Hepatocyte (in vitro differentiated cells): ENCODE measurements around the gene CREG1. TPM values are rescaled to one million over a fixed set of nuclear protein-coding genes. Genes with fewer than 3 reads are reported as not detected.

Source experiments
- DNase-seq: peaks from one replicate; pipeline ENCODE4 v3.0.0-alpha.2; 2016; ENCODE audit warnings: low spot score
- H2AFZ ChIP-seq: fragments of 200-600 bp; sonication (generic); 2 replicates; pipeline ENCODE4 v1.6.0; 2016; ENCODE audit warnings: antibody characterized with exemption, mild to moderate bottlenecking
- H3K27ac ChIP-seq: fragments of 200-600 bp; sonication (generic); 2 replicates; pipeline ENCODE4 v1.5.1; 2016; ENCODE audit warnings: mild to moderate bottlenecking
- H3K27me3 ChIP-seq: fragments of 200-600 bp; sonication (generic); 2 replicates; pipeline ENCODE4 v1.6.1; 2016
- H3K36me3 ChIP-seq: fragments of 200-600 bp; sonication (generic); replicated peaks from 2 replicates; pipeline ENCODE4 v1.5.1; 2016; ENCODE audit warnings: low read depth; ENCODE audit not compliant: insufficient read depth
- H3K4me1 ChIP-seq: fragments of 200-600 bp; sonication (generic); 2 replicates; pipeline ENCODE4 v1.5.1; 2016; ENCODE audit warnings: mild to moderate bottlenecking, moderate library complexity; ENCODE audit not compliant: insufficient read depth
- H3K4me2 ChIP-seq: fragments of 200-600 bp; sonication (generic); 2 replicates; pipeline ENCODE4 v1.6.0; 2016
- H3K4me3 ChIP-seq: fragments of 200-600 bp; sonication (generic); 2 replicates; pipeline ENCODE4 v1.5.1; 2016; ENCODE audit warnings: mild to moderate bottlenecking
- H3K79me2 ChIP-seq: fragments of 200-600 bp; sonication (generic); 2 replicates; pipeline ENCODE4 v1.6.0; 2017; ENCODE audit warnings: mild to moderate bottlenecking
- H3K9me2 ChIP-seq: fragments of 200-600 bp; sonication (generic); replicated peaks from 2 replicates; pipeline ENCODE4 v1.6.0; 2017; ENCODE audit warnings: mild to moderate bottlenecking; ENCODE audit not compliant: insufficient read depth
- H3K9me3 ChIP-seq: fragments of 200-600 bp; sonication (generic); 2 replicates; pipeline ENCODE4 v1.5.1; 2016; ENCODE audit warnings: low read depth, mild to moderate bottlenecking
- H4K20me1 ChIP-seq: fragments of 200-600 bp; sonication (generic); 2 replicates; pipeline ENCODE4 v1.6.0; 2016; ENCODE audit warnings: mild to moderate bottlenecking; ENCODE audit not compliant: insufficient read depth, poor library complexity, severe bottlenecking
- EZH2 ChIP-seq: fragments of 200-600 bp; sonication (generic); IDR thresholded peaks from 2 replicates; pipeline ENCODE4 v1.6.1; 2016; ENCODE audit warnings: antibody characterized with exemption, mild to moderate bottlenecking, borderline replicate concordance
- EZH2phosphoT487 ChIP-seq: fragments of 200-600 bp; sonication (generic); IDR thresholded peaks from one replicate; pipeline ENCODE4 v1.6.1; 2018; ENCODE audit warnings: antibody characterized with exemption, mild to moderate bottlenecking, low read depth, moderate library complexity; ENCODE audit not compliant: unreplicated experiment, severe bottlenecking
- WGBS: methylation state at CpG from one replicate; pipeline ENCODE4 v1.1.6; 2016; ENCODE audit warnings: low lambda C conversion rate; ENCODE audit errors: missing lambda C conversion rate; 5-methylcytosine and 5-hydroxymethylcytosine counted together
- polyA plus RNA-seq: library from polyadenylated mRNA; unstranded; fragments of >200 nt; fragmentation: Nextera tagmentation; extraction: Ambion mirVana; gene quantifications from 2 replicates; pipeline ENCODE4 v1.2.1, GENCODE V29; 2016
- total RNA-seq: library from RNA; depleted of rRNA; stranded (reverse); fragments of >200 nt; gene quantifications from 2 replicates; pipeline ENCODE4 v1.2.3, GENCODE V29; 2014
- TF ChIP-seq, protein P1 (sequence below): fragments of 200-600 bp; sonication (generic); IDR thresholded peaks from 2 replicates; pipeline ENCODE4 v1.5.1; 2016; ENCODE audit warnings: antibody characterized with exemption, mild to moderate bottlenecking; ENCODE audit not compliant: poor library complexity

Gene CREG1
- total and polyA plus RNA-seq, 2 experiments from 2014 or later, result 135 to 183 TPM

DNA sequence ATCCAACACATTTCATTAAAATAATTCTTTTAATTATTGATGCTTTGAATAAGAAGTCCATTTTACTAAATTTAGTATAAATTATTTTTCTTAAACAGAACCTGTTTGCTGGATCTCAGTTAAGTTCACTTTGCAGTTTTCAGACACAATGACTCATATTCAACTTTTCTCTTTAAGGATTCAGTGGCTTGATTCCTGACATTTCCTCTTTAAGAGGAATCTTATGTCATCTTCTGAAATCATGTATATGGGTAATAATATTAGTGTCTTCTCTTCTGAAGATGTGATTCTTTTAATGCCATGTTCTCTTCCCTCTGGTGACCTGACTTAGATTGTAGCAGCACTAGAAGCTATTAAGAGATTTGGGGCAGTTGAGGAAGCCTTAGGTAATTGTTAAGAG is 12.6 kb downstream of the CREG1 start:
- no peaks in the 10 kb centered on the region for H3K79me2 ChIP-seq
- no peaks in the 10 kb centered on the region for H3K9me3 ChIP-seq
- H3K4me1 ChIP-seq, result peaks cover 2% of the 10 kb centered on the region
- no peak overlapping the region for H3K4me3 ChIP-seq
- no peaks in the 10 kb centered on the region for H4K20me1 ChIP-seq
- no peaks in the 10 kb centered on the region for H3K9me2 ChIP-seq
- no peak for TF ChIP-seq EZH2phosphoT487
- TF ChIP-seq, protein P1, sequence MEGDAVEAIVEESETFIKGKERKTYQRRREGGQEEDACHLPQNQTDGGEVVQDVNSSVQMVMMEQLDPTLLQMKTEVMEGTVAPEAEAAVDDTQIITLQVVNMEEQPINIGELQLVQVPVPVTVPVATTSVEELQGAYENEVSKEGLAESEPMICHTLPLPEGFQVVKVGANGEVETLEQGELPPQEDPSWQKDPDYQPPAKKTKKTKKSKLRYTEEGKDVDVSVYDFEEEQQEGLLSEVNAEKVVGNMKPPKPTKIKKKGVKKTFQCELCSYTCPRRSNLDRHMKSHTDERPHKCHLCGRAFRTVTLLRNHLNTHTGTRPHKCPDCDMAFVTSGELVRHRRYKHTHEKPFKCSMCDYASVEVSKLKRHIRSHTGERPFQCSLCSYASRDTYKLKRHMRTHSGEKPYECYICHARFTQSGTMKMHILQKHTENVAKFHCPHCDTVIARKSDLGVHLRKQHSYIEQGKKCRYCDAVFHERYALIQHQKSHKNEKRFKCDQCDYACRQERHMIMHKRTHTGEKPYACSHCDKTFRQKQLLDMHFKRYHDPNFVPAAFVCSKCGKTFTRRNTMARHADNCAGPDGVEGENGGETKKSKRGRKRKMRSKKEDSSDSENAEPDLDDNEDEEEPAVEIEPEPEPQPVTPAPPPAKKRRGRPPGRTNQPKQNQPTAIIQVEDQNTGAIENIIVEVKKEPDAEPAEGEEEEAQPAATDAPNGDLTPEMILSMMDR, result no peak
- TF ChIP-seq EZH2, result no peak
- no peak overlapping the region for H3K4me2 ChIP-seq
- H3K27ac ChIP-seq, result no peak overlapping the region
- H3K36me3 ChIP-seq, result no peaks in the 10 kb centered on the region
- no peak for DNase-seq
- H3K27me3 ChIP-seq, result no peaks in the 10 kb centered on the region
- H2AFZ ChIP-seq, result no peak overlapping the region

DNA sequence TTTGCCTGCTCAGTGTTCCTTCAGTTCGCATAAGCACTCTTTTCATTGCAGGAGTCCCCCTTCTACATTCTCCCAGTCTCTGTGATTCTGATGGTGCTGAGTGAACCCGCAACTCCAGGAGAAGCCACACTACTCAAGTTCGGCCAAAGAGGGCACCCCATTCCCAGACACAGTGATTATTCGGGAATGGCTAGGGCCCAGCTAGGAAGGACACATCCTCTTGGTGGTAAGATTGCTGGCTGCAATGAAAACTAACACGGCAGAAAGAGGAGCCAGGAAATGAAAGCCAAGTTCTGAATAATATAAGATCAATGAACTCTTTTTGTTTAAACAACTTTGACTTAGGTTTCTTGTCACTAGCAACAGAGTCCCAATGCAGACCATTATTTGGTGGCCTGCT is 14.9 kb downstream of the CREG1 start:
- DNase-seq, result no peak
- 67% methylated on average over 5 of the region's 5 CpGs for WGBS
- no peaks in the 10 kb centered on the region for H3K27me3 ChIP-seq
- H3K9me2 ChIP-seq, result no peaks in the 10 kb centered on the region
- H3K36me3 ChIP-seq, result no peaks in the 10 kb centered on the region
- no peaks in the 10 kb centered on the region for H3K9me3 ChIP-seq
- H3K27ac ChIP-seq, result no peak overlapping the region
- no peak overlapping the region for H3K4me2 ChIP-seq
- no peak for TF ChIP-seq EZH2phosphoT487
- TF ChIP-seq, protein P1, result no peak
- no peak for TF ChIP-seq EZH2
- H3K4me3 ChIP-seq, result no peak overlapping the region
- H3K79me2 ChIP-seq, result no peaks in the 10 kb centered on the region
- no peaks in the 10 kb centered on the region for H4K20me1 ChIP-seq
- peaks cover 1% of the 10 kb centered on the region for H3K4me1 ChIP-seq
- H2AFZ ChIP-seq, result no peak overlapping the region

DNA sequence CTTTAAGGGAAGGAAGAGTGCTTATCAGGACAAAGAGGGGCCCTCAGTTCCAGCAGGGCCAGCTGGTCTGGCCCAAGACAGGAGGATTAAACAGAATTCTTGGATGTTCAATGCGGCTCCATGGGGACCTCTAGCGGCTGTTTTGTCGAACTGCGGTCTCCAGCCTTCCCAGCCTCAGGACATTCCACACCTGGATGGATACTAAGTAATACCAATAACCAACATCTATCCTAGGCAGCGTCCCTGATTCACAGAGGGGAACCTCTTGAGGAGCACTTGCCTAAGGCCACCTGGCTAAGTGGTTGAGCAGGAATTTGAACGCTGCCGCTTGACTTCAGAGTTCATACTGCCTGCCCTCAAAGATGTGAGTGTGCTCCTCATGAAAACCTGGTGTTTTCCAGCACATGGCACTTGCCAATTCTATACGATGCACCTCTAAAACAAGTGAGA is 19.7 kb downstream of the CREG1 start:
- H3K27ac ChIP-seq, result peak overlapping the region; percentile 51
- no peaks in the 10 kb centered on the region for H3K27me3 ChIP-seq
- H3K9me3 ChIP-seq, result no peaks in the 10 kb centered on the region
- H3K36me3 ChIP-seq, result no peaks in the 10 kb centered on the region
- 13% methylated on average over 8 of the region's 8 CpGs for WGBS
- no peak for TF ChIP-seq EZH2
- TF ChIP-seq EZH2phosphoT487, result no peak
- TF ChIP-seq, protein P1, result peak; percentile 86
- no peaks in the 10 kb centered on the region for H3K9me2 ChIP-seq
- H3K79me2 ChIP-seq, result no peaks in the 10 kb centered on the region
- DNase-seq, result peak; percentile 83
- peak overlapping the region; percentile 39 for H3K4me2 ChIP-seq
- H4K20me1 ChIP-seq, result no peaks in the 10 kb centered on the region
- H3K4me3 ChIP-seq, result no peak overlapping the region
- peak overlapping the region; percentile 50 for H2AFZ ChIP-seq
- H3K4me1 ChIP-seq, result peaks cover 10% of the 10 kb centered on the region
